Stomach (tissue), 9 donors: ENCODE measurements around the gene FGF8. TPM values are rescaled to one million over a fixed set of nuclear protein-coding genes. Genes with fewer than 3 reads are reported as not detected.

ENCODE experiments used
- DNase-seq, 2 donors: peaks; one replicate each; pipeline versions ENCODE4 v3.0.0 to v3.0.0-alpha.2; 2013 to 2019
- H3K27ac ChIP-seq, 5 donors: fragments of 200-600 bp in 4 of 5; sonication (generic) in 4 of 5; one replicate each; pipeline ENCODE4 v1.5.1; 2013 to 2019; ENCODE audit warnings: mild to moderate bottlenecking in 1 of 5, moderate library complexity in 1 of 5
- H3K27me3 ChIP-seq, 3 donors: fragments of 200-600 bp; sonication (generic); one replicate each; pipeline ENCODE4 v1.5.1; 2017 to 2019; ENCODE audit warnings: mixed run types in 1 of 3
- H3K36me3 ChIP-seq, 4 donors: fragments of 200-600 bp; sonication (generic); 1 replicate in 3 of 4; 2 replicates in 1 of 4; pipeline ENCODE4 v1.5.1; 2016 to 2019
- H3K4me1 ChIP-seq, 4 donors: fragments of 200-600 bp; sonication (generic); one replicate each; pipeline ENCODE4 v1.5.1; 2016 to 2019
- H3K4me3 ChIP-seq, 4 donors: fragments of 200-600 bp; sonication (generic) in 3 of 4; one replicate each; pipeline ENCODE4 v1.5.1; 2016 to 2019; ENCODE audit warnings: mild to moderate bottlenecking in 1 of 4
- H3K9me3 ChIP-seq, 4 donors: fragments of 200-600 bp; sonication (generic); one replicate each; pipeline ENCODE4 v1.5.1; 2016 to 2019
- EP300 ChIP-seq: sonication (generic); formaldehyde crosslinking; IDR thresholded peaks from one replicate; pipeline ENCODE4 v1.6.1; 2017; ENCODE audit warnings: antibody characterized with exemption
- POLR2A ChIP-seq, 4 donors: fragments of 450-650 bp; IDR thresholded peaks; one replicate each; pipeline ENCODE4 v1.6.1; 2016; ENCODE audit warnings: antibody characterized with exemption in 4 of 4, control low read depth in 2 of 4, mild to moderate bottlenecking in 1 of 4, moderate library complexity in 1 of 4
- POLR2AphosphoS5 ChIP-seq, 3 donors: sonication (generic); formaldehyde crosslinking; IDR thresholded peaks; one replicate each; pipeline ENCODE4 v1.6.1; 2016; ENCODE audit warnings: antibody characterized with exemption in 3 of 3
- WGBS, 5 donors: extraction: QIAGEN DNeasy Blood & Tissue Kit in 3 of 5; methylation state at CpG; one replicate each; pipeline versions ENCODE4 v1.1.5 to v1.1.7; 2013 to 2018; 5-methylcytosine and 5-hydroxymethylcytosine counted together
- intact Hi-C: fragments of 100-400 bp; cut with DNase I; formaldehyde crosslinking; loops from one replicate; pipeline ENCODE4 v1.15.1; 2023; ENCODE audit warnings: low total_unique reads
- polyA plus RNA-seq, 3 donors: library from polyadenylated mRNA; stranded (reverse); fragments of 200-250 nt; gene quantifications; one replicate each; pipeline ENCODE4 v1.2.3, GENCODE V29; 2013
- total RNA-seq, 5 donors: library from RNA; depleted of rRNA; stranded (reverse); fragments of >200 nt; gene quantifications; one replicate each; pipeline versions ENCODE4 v1.1.0 to v1.2.3, GENCODE V29; 2014 to 2016
- TF ChIP-seq, protein P1 (sequence below), 7 experiments: fragments of 450-650 bp in 4 of 7; fragments of 200-600 bp in 3 of 7; sonication (generic) in 3 of 7; IDR thresholded peaks; one replicate each; pipeline ENCODE4 v1.5.1; 2016 to 2019; ENCODE audit warnings: antibody characterized with exemption in 7 of 7, control low read depth in 2 of 7, mild to moderate bottlenecking in 1 of 7
- donor health status: healthy with polysubstance abuse.
- donor health status: Bipolar disorder and iron deficiency.
- donor health status: healthy.

The FGF8 gene
- total and polyA plus RNA-seq, 8 donors = not detected

DNA sequence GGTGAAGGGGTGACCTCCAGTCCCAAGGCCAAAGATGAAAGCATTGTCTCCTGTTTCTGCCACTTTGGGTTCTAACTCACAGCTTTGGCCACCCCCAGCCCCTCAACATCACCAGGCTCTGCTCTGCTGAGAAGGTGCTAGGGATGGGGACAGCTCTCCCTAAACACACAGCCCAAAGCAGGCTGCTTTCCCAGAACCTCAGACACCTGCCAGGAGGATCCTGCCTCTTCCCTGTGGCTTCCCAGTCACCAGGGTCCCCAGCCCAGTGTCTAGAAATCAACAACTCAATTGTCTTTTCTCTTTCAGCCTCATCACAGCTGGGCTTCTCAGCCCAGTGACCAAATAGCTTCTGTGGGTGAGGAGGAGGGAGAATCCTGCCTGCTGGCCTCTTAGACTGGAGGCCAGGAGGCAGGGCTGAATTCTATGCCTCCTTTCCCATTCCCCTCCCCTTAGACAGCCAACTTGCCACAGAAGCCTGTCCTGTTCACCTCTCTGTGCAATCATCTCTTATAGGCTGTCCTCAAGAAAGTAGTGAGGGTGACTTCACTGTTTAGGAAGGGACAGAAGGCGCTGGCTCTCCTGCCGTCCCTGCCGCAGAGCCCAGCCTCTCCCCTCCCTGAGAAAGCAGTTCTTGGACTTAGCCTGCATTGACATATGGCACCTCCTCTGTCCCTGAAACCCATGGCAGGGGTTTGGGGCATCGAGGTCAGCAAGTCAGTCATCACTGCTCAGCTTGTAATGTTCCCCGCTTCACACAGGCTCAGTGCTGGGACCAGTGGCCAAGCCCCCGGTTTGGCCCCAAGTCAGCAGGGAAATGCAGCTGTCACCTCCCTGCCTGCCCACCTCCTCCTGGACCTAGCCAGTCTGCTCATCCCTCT is 3.7 kb downstream of the FGF8 start:
- intact Hi-C loops = no loop called here
- no peak for TF ChIP-seq POLR2AphosphoS5 (IDR thresholded peaks at IDR 0.05)
- TF ChIP-seq EP300 = no peak
- TF ChIP-seq, protein P1, sequence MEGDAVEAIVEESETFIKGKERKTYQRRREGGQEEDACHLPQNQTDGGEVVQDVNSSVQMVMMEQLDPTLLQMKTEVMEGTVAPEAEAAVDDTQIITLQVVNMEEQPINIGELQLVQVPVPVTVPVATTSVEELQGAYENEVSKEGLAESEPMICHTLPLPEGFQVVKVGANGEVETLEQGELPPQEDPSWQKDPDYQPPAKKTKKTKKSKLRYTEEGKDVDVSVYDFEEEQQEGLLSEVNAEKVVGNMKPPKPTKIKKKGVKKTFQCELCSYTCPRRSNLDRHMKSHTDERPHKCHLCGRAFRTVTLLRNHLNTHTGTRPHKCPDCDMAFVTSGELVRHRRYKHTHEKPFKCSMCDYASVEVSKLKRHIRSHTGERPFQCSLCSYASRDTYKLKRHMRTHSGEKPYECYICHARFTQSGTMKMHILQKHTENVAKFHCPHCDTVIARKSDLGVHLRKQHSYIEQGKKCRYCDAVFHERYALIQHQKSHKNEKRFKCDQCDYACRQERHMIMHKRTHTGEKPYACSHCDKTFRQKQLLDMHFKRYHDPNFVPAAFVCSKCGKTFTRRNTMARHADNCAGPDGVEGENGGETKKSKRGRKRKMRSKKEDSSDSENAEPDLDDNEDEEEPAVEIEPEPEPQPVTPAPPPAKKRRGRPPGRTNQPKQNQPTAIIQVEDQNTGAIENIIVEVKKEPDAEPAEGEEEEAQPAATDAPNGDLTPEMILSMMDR (IDR thresholded peaks at IDR 0.05) = no peak
- TF ChIP-seq POLR2A (IDR thresholded peaks at IDR 0.05) = no peak
- Histone ChIP-seq H3K36me3 (no peaks in the 10 kb centered on the region), H3K4me3 (no peak overlapping the region), H3K27ac (no peak overlapping the region), H3K27me3 (peaks cover 37 to 100% (median 76%) of the 10 kb centered on the region in 3 donors), H3K4me1 (peaks cover 19 to 36% (median 26%) of the 10 kb centered on the region in 4 donors), H3K9me3 (no peaks in the 10 kb centered on the region)
- DNase-seq = no peak
- 72 to 86% (median 75%) methylated on average over 5 to 6 of the region's 6 CpGs for WGBS, 5 donors

DNA sequence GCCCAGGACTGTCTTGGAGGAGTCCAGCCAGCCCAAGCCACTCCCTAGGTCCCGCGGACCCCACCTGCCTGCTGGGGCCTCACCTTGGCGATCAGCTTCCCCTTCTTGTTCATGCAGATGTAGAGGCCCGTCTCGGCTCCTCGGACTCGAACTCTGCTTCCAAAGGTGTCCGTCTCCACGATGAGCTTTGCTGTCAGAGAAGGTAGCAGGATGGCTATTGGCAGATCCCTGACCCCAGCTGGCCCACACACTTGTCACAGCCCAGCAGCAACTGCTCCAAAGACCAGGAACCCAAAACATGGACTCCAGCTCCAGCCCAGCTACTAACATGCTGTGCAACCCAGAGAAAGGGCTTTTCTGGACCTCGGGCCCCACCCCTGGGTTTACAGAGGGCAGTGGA is 4.5 kb downstream of the FGF8 start:
- Histone ChIP-seq H3K4me3 (no peak overlapping the region), H3K27ac (no peak overlapping the region), H3K36me3 (no peaks in the 10 kb centered on the region), H3K4me1 (peaks cover 17 to 33% (median 23%) of the 10 kb centered on the region in 4 donors), H3K9me3 (no peaks in the 10 kb centered on the region), H3K27me3 (peaks cover 32 to 100% (median 67%) of the 10 kb centered on the region in 3 donors)
- DNase-seq = peak in 1 of 2 donors; percentile 22
- TF ChIP-seq, protein P1 (IDR thresholded peaks at IDR 0.05) = no peak
- TF ChIP-seq POLR2AphosphoS5 (IDR thresholded peaks at IDR 0.05) (no peak), EP300 (no peak), POLR2A (IDR thresholded peaks at IDR 0.05) (no peak)
- 84 to 91% (median 88%) methylated on average over 10 of the region's 10 CpGs for whole genome bisulfite sequencing, 5 donors
- intact Hi-C loops = no loop called here

DNA sequence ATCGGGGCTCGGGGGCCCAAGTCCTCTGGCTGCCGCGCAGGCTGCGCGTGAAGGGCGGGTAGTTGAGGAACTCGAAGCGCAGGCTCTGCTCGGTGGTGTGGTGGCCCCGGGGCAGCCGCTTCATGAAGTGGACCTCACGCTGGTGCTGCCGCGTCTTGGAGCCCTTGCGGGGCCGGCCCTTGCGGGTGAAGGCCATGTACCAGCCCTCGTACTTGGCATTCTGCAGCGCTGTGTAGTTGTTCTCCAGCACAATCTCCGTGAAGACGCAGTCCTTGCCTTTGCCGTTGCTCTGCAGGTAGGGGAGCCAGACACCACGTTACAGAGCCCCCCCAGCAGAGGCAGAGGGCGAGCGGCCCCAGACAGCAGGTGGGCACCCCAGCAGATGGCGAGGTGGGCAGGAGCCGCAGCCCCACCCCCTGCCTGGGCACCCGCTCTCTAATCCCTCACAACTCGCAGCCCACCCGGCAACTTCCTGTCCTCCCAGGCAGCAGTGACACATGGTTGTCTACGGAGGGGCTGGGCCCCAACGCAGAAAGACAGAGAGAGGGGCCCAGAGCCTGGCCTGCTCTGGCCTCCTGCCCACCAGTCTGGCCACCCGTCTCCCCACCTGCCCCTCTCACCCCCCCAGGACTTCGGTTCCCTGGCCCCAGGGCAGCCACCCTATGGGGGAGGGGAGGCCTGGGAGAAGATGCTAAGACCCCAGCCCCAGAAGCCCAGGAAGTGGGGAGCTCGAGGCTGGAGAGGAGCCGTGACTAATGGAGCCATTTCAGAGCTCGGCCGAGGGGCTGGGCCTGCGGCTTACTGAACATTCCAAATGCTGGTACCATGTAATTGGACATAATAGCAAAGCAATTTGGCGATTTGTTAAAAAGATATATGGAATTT is 5.3 kb downstream of the FGF8 start:
- no peak overlapping the region for H3K4me3 ChIP-seq
- intact Hi-C loops = no loop called here
- peaks cover 10 to 26% (median 16%) of the 10 kb centered on the region in 4 donors for H3K4me1 ChIP-seq
- no peaks in the 10 kb centered on the region for H3K9me3 ChIP-seq
- no peak overlapping the region for H3K27ac ChIP-seq
- TF ChIP-seq, protein P1 (IDR thresholded peaks at IDR 0.05) = no peak
- TF ChIP-seq POLR2AphosphoS5 (IDR thresholded peaks at IDR 0.05) = no peak
- TF ChIP-seq POLR2A (IDR thresholded peaks at IDR 0.05) = no peak
- no peak for TF ChIP-seq EP300
- DNase-seq = peak in 1 of 2 donors; percentile 14
- H3K36me3 ChIP-seq = no peaks in the 10 kb centered on the region
- WGBS, 5 donors = 76 to 88% (median 82%) methylated on average over 31 to 41 of the region's 41 CpGs
- H3K27me3 ChIP-seq = peaks cover 29 to 99% (median 59%) of the 10 kb centered on the region in 3 donors

DNA sequence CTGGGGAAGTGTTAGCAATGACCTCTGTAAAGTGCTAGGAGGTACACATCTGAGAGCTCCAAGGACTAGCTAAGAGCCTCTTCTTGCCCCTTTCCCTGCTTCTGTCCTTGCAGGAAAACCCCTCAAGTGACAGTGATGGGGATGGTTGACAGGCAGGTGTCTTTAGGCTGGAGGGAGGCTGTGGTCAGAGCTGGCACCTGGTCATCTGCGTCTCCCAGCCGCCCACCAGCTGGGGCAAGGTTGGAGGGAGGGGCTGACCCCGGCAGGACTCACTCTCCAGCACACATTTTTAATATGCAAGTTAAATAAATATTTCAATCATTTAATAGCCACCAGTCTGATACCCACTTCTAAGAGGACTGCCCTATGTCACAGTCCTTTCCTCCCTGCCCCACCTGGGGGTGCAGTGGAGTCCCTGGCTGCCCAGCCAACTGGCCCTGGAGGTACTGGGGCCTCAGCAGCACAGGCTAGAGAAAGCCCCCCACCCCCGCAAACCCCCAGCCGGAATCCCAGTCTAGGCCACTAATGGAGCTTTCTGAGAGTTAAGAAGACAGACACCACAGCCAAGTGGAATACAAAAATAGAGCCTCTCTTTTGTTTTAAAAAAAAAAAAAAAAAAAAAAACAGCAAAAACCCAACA is 6.3 kb downstream of the FGF8 start:
- Histone ChIP-seq H3K36me3 (no peaks in the 10 kb centered on the region), H3K9me3 (no peaks in the 10 kb centered on the region), H3K27ac (no peak overlapping the region), H3K4me3 (no peak overlapping the region), H3K27me3 (peaks cover 20 to 98% (median 50%) of the 10 kb centered on the region in 3 donors), H3K4me1 (peaks cover under 1 to 17% (median 7%) of the 10 kb centered on the region in 4 donors)
- no peak for TF ChIP-seq EP300
- no peak for TF ChIP-seq POLR2AphosphoS5 (IDR thresholded peaks at IDR 0.05)
- no peak for TF ChIP-seq POLR2A (IDR thresholded peaks at IDR 0.05)
- TF ChIP-seq, protein P1 (IDR thresholded peaks at IDR 0.05) = no peak
- DNase-seq = no peak
- intact Hi-C loops = no loop called here
- WGBS, 5 donors = 79 to 88% (median 81%) methylated on average over 5 of the region's 5 CpGs
